ENCODE data around the gene AMH. TPM values are rescaled to one million over a fixed set of nuclear protein-coding genes. Genes with fewer than 3 reads are reported as not detected.

The AMH gene
- total RNA-seq, 1 donor from 2014 or later: 4.8 TPM

- no peak for DNase-seq
- peaks cover 49% of the 10 kb centered on the region for H3K36me3 Mint-ChIP-seq (ENCODE audit: low read depth)
Observed at GRCh38 chr19:2274185-2274711, 25.1 kb downstream of the AMH start.

DNA sequence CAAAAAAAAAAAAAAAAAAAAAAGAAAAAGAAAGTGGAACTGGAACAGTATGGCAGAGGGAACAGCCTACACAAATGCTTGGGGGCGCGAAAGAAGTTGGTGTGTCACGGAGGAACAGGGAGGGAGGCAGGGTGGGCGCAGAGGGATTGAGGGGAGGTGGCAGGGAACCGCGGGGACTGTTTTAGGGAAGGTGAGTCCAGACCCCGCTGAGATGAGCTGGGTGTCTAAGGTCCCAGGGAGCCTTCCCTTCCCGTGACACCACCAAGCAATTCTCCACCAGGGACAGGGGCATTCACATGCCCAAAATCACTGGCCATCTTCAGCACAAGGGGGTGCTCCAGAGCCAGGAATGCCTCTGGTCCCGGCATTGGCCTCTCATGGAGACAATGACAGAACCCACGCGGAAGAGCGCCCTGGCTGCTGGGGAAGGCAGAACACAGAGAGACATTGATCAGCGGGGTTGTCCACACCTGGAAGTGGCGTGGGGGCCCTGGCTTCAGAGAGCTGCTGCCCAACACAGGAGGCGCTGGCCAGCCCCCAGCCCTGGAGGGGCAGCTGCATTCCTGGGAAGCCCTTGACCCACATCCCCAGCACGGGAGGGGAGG, 25.9 kb downstream of the AMH start:
- Mint-ChIP-seq H3K9me3 (no peaks in the 10 kb centered on the region), H3K27me3 (no peaks in the 10 kb centered on the region), H3K36me3 (ENCODE audit: low read depth) (peaks cover 42% of the 10 kb centered on the region), H3K4me3 (peak overlapping the region; percentile 28), H3K27ac (peak overlapping the region; percentile 66), H3K4me1 (peaks cover 52% of the 10 kb centered on the region)
- ChIA-PET CTCF (interaction anchor here (0.6 to 4.0 kb wide), 20 partner anchors 11 to 362 kb away, joined by 3 to 17 read pairs (median 4); partner anchors contain the start of genes GADD45B and PLEKHJ1), POLR2A (interaction anchor here (0.6 to 7.8 kb wide), 13 partner anchors 11 to 346 kb away, joined by 3 to 103 read pairs (median 6); partner anchors contain the start of genes AMH, GADD45B, JSRP1 and PLEKHJ1)
- no peak for DNase-seq
- intact Hi-C loops (cut with micrococcal nuclease): loop anchor here (1.0 to 5.0 kb wide), 3 partner anchors 116 to 362 kb away; partner anchors contain the start of gene GADD45B
- ATAC-seq (ENCODE audit: low read depth): no peak
- no peak for TF ChIP-seq CTCF (IDR thresholded peaks at IDR 0.05)

More at GRCh38 chr19:2274185-2274711, 25.1 kb downstream of the AMH start:
- intact Hi-C loops (cut with micrococcal nuclease): loop anchor here (5.0 kb wide), 1 partner anchor 203 kb away; the partner anchor contains the start of gene GADD45B
- POLR2A ChIA-PET: interaction anchor here (0.6 to 7.8 kb wide), 13 partner anchors 11 to 346 kb away, joined by 3 to 103 read pairs (median 6); partner anchors contain the start of genes AMH, GADD45B, JSRP1 and PLEKHJ1
- Mint-ChIP-seq H3K9me3 (no peaks in the 10 kb centered on the region), H3K27me3 (no peaks in the 10 kb centered on the region), H3K27ac (peak overlapping the region; percentile 85), H3K4me3 (peak overlapping the region; percentile 67), H3K4me1 (peaks cover 52% of the 10 kb centered on the region)
- TF ChIP-seq CTCF (IDR thresholded peaks at IDR 0.05): no peak
- CTCF ChIA-PET: interaction anchor here (0.6 to 4.0 kb wide), 21 partner anchors 10 to 344 kb away, joined by 3 to 17 read pairs (median 4); partner anchors contain the start of gene PLEKHJ1
- ATAC-seq (ENCODE audit: low read depth): no peak

GRCh38 chr19:2275588-2276428, 26.7 kb downstream of the AMH start:
- Mint-ChIP-seq H3K4me3 (no peak overlapping the region), H3K9me3 (no peaks in the 10 kb centered on the region), H3K27me3 (no peaks in the 10 kb centered on the region), H3K27ac (no peak overlapping the region), H3K4me1 (peaks cover 58% of the 10 kb centered on the region), H3K36me3 (ENCODE audit: low read depth) (peaks cover 42% of the 10 kb centered on the region)
- TF ChIP-seq CTCF (IDR thresholded peaks at IDR 0.05): no peak
- CTCF ChIA-PET: interaction anchor here (1.0 to 3.2 kb wide), 13 partner anchors 10 to 361 kb away, joined by 3 to 16 read pairs (median 4); partner anchors contain the start of genes GADD45B and PLEKHJ1
- intact Hi-C loops (cut with micrococcal nuclease): loop anchor here (1.0 kb wide), 2 partner anchors 115 to 361 kb away; no protein-coding TSS in a partner anchor
- ATAC-seq (ENCODE audit: low read depth): no peak
- no peak for DNase-seq
- POLR2A ChIA-PET: interaction anchor here (0.7 to 7.8 kb wide), 10 partner anchors 13 to 346 kb away, joined by 3 to 103 read pairs (median 5); partner anchors contain the start of genes AMH, JSRP1, LSM7 and PLEKHJ1

GRCh38 chr19:2276429-2276986, 27.4 kb downstream of the AMH start:
- ChIA-PET POLR2A (interaction anchor here (0.7 to 7.6 kb wide), 5 partner anchors 12 to 51 kb away, joined by 3 to 73 read pairs (median 5); partner anchors contain the start of gene LSM7), CTCF (interaction anchor here (1.2 to 3.2 kb wide), 5 partner anchors 12 to 360 kb away, joined by 3 to 16 read pairs (median 6); partner anchors contain the start of gene GADD45B)
- Mint-ChIP-seq H3K9me3 (no peaks in the 10 kb centered on the region), H3K36me3 (ENCODE audit: low read depth) (peaks cover 39% of the 10 kb centered on the region), H3K4me1 (peaks cover 56% of the 10 kb centered on the region), H3K4me3 (no peak overlapping the region), H3K27ac (no peak overlapping the region), H3K27me3 (no peaks in the 10 kb centered on the region)
- intact Hi-C loops (cut with micrococcal nuclease): no loop called here
- DNase-seq (no peak), ATAC-seq (ENCODE audit: low read depth) (no peak)
- TF ChIP-seq CTCF (IDR thresholded peaks at IDR 0.05): no peak
